Measurements from ENCODE around the gene MYMX. TPM values are rescaled to one million over a fixed set of nuclear protein-coding genes. Genes with fewer than 3 reads are reported as not detected.
A peak's percentile ranks its signal among the peaks of the same experiment; 100 is the strongest.

The MYMX gene
- total and polyA plus RNA-seq, 2 of the 13 experiments (the other 11 are each of a cell fraction or from before 2014, with no cell fraction given) = not detected

DNA sequence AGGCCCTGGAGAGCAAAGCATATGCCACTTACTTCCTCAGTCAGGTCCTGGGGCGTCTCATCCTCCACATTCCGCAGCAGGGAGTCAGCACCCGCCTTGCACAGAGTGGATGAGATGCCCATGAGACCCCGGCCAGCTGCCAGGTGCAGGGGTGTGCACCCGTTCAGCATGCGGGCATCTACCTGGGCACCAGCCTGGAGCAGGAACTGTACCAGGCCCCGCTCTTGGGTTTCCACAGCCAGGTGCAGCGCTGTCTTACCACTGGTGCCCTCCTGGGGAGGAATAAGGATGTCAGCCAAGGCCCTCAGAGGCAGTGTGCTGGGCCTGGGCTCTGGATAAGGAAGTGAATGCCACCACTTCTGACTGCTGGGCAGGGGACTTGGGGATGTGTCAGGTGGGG is 43.3 kb downstream of the MYMX start:
- no peaks in the 10 kb centered on the region for H3K9me3 ChIP-seq (ENCODE audit: low read length)
- TF ChIP-seq HOXA3 (CRISPR knock-in tag; IDR thresholded peaks at IDR 0.05) = no peak
- TF ChIP-seq AGO2 (optimal IDR thresholded peaks at IDR 0.05; ENCODE audit: low read depth, low read length) = peak; percentile 18
- no peak overlapping the region for H3K9ac ChIP-seq (ENCODE audit: insufficient read depth, low read depth, low read length)
- ChIA-PET CTCF (ENCODE audit: low intra/inter-chr PET ratio, low total read pairs) (no interaction called here), POLR2A (no interaction called here)
- BruUV-seq (replicated peaks) = no TSS peak
- intact Hi-C loops (cut with micrococcal nuclease; ENCODE audit: unreplicated experiment) (no loop called here), in situ Hi-C loops (cut with HindIII; ENCODE audit: extremely low pct_ligation_motif_present, low pct_unique_long_range_greater_than_20kb) (no loop called here)
- no peak for DNase-seq (ENCODE audit: low spot score)
- no peak overlapping the region for H3K4me3 ChIP-seq (replicated peaks in 1 of 3; ENCODE audit: insufficient read depth in 1 of 3, low read depth in 2 of 3, low read length in 3 of 3)
- H3K79me2 ChIP-seq (ENCODE audit: insufficient read depth, low read length) = peaks cover 29% of the 10 kb centered on the region
- no peak for FAIRE-seq
- no peak overlapping the region for H2AFZ ChIP-seq (ENCODE audit: low read length)
- WGBS (ENCODE audit: low lambda C conversion rate) = 87% methylated on average over 3 of the region's 8 CpGs
- peaks cover 54% of the 10 kb centered on the region for H3K4me1 ChIP-seq (ENCODE audit: insufficient read depth, low read length)
- no peak overlapping the region for H3K27ac ChIP-seq (ENCODE audit: extremely low read length, insufficient read depth, low read length)
- H4K20me1 ChIP-seq (ENCODE audit: insufficient read depth, low read length) = peaks cover 15% of the 10 kb centered on the region
- peaks cover 5 to 34% of the 10 kb centered on the region in 2 experiments for H3K36me3 ChIP-seq (replicated peaks in 1 of 2; ENCODE audit: control insufficient read depth in 1 of 2, insufficient read depth in 2 of 2, low read length in 2 of 2)
- no peak overlapping the region for H3K4me2 ChIP-seq (ENCODE audit: low read depth, low read length)
- ATAC-seq = no peak
- H3K27me3 ChIP-seq (ENCODE audit: control insufficient read depth in 1 of 2, insufficient read depth in 2 of 2, low read length in 2 of 2) = no peaks in the 10 kb centered on the region; a peak in 1 of 5 replicates

DNA sequence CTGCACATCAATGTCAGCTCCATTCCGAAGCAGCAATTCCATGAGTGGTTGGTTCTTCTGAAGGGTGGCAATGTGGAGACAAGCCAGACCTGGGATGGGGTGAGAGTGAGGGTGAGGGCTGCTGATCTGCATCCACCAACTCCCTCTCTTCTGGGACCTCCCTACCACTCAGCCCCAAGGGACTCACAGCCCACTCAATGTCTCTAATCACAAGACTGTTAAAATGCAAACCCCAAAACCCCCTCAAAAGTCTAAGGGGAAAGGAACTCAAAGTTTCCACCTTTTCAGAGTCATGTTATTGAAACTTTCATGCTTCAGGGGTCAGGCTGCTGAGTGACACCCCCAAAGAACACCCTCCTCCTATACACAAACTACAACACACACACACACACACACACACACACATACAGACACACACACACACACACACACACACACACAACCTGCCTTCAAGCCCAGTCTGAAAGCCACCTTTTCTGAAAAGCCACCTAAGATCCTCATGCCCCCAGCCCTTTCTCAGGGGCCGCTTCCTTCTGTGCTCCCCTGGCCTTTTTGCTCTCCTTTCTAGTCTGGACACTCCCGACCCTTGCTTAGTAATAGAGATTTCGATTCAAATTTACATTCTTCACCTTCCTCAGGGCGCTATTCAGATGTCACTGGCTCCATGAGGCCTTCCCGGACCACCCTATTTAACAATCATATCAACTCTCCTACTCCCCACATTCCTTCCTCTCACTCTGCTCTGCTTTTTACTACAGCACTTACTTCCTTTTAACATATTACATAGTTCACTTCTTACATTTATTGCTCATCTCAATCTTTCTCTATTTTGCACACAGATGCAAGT is 43.9 kb downstream of the MYMX start:
- no peak overlapping the region for H3K4me2 ChIP-seq (ENCODE audit: low read depth, low read length)
- no peak overlapping the region for H3K9ac ChIP-seq (ENCODE audit: insufficient read depth, low read depth, low read length)
- DNase-seq (ENCODE audit: low spot score) = no peak
- no peaks in the 10 kb centered on the region; a peak in 1 of 5 replicates for H3K27me3 ChIP-seq (ENCODE audit: control insufficient read depth in 1 of 2, insufficient read depth in 2 of 2, low read length in 2 of 2)
- no peak overlapping the region for H2AFZ ChIP-seq (ENCODE audit: low read length)
- CTCF ChIA-PET (ENCODE audit: low intra/inter-chr PET ratio, low total read pairs) = no interaction called here
- POLR2A ChIA-PET = no interaction called here
- FAIRE-seq = no peak
- 88% methylated on average over 6 of the region's 6 CpGs for WGBS (ENCODE audit: low lambda C conversion rate)
- ATAC-seq = no peak
- H3K4me1 ChIP-seq (ENCODE audit: insufficient read depth, low read length) = peaks cover 47% of the 10 kb centered on the region
- no peak overlapping the region for H3K4me3 ChIP-seq (replicated peaks in 1 of 3; ENCODE audit: insufficient read depth in 1 of 3, low read depth in 2 of 3, low read length in 3 of 3)
- intact Hi-C loops (cut with micrococcal nuclease; ENCODE audit: unreplicated experiment) (no loop called here), in situ Hi-C loops (cut with HindIII; ENCODE audit: extremely low pct_ligation_motif_present, low pct_unique_long_range_greater_than_20kb) (no loop called here)
- no peak overlapping the region for H3K27ac ChIP-seq (ENCODE audit: extremely low read length, insufficient read depth, low read length)
- H3K9me3 ChIP-seq (ENCODE audit: low read length) = no peaks in the 10 kb centered on the region
- peaks cover 11% of the 10 kb centered on the region for H4K20me1 ChIP-seq (ENCODE audit: insufficient read depth, low read length)
- BruUV-seq (replicated peaks) = no TSS peak
- H3K79me2 ChIP-seq (ENCODE audit: insufficient read depth, low read length) = peaks cover 29% of the 10 kb centered on the region
- H3K36me3 ChIP-seq (replicated peaks in 1 of 2; ENCODE audit: control insufficient read depth in 1 of 2, insufficient read depth in 2 of 2, low read length in 2 of 2) = peaks cover 2 to 30% of the 10 kb centered on the region in 2 experiments
- TF ChIP-seq ZBTB8A (CRISPR knock-in tag; IDR thresholded peaks at IDR 0.05; ENCODE audit: borderline replicate concordance, low read depth) (no peak), SIN3A (IDR thresholded peaks at IDR 0.05; ENCODE audit: borderline replicate concordance, low read depth, low read length) (no peak), FLYWCH1 (CRISPR knock-in tag; IDR thresholded peaks at IDR 0.05) (no peak), KLF12 (CRISPR knock-in tag; IDR thresholded peaks at IDR 0.05; ENCODE audit: borderline replicate concordance) (no peak), RBM39 (IDR thresholded peaks at IDR 0.05; ENCODE audit: low read depth, low read length, poor library complexity, severe bottlenecking) (no peak), ZMYM3 (CRISPR knock-in tag; IDR thresholded peaks at IDR 0.05) (no peak), ZSCAN12 (CRISPR knock-in tag; IDR thresholded peaks at IDR 0.05) (no peak)
- TF ChIP-seq, protein P1, sequence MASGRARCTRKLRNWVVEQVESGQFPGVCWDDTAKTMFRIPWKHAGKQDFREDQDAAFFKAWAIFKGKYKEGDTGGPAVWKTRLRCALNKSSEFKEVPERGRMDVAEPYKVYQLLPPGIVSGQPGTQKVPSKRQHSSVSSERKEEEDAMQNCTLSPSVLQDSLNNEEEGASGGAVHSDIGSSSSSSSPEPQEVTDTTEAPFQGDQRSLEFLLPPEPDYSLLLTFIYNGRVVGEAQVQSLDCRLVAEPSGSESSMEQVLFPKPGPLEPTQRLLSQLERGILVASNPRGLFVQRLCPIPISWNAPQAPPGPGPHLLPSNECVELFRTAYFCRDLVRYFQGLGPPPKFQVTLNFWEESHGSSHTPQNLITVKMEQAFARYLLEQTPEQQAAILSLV (CRISPR knock-in tag; IDR thresholded peaks at IDR 0.05; ENCODE audit: borderline replicate concordance) = no peak
- TF ChIP-seq, protein P2, sequence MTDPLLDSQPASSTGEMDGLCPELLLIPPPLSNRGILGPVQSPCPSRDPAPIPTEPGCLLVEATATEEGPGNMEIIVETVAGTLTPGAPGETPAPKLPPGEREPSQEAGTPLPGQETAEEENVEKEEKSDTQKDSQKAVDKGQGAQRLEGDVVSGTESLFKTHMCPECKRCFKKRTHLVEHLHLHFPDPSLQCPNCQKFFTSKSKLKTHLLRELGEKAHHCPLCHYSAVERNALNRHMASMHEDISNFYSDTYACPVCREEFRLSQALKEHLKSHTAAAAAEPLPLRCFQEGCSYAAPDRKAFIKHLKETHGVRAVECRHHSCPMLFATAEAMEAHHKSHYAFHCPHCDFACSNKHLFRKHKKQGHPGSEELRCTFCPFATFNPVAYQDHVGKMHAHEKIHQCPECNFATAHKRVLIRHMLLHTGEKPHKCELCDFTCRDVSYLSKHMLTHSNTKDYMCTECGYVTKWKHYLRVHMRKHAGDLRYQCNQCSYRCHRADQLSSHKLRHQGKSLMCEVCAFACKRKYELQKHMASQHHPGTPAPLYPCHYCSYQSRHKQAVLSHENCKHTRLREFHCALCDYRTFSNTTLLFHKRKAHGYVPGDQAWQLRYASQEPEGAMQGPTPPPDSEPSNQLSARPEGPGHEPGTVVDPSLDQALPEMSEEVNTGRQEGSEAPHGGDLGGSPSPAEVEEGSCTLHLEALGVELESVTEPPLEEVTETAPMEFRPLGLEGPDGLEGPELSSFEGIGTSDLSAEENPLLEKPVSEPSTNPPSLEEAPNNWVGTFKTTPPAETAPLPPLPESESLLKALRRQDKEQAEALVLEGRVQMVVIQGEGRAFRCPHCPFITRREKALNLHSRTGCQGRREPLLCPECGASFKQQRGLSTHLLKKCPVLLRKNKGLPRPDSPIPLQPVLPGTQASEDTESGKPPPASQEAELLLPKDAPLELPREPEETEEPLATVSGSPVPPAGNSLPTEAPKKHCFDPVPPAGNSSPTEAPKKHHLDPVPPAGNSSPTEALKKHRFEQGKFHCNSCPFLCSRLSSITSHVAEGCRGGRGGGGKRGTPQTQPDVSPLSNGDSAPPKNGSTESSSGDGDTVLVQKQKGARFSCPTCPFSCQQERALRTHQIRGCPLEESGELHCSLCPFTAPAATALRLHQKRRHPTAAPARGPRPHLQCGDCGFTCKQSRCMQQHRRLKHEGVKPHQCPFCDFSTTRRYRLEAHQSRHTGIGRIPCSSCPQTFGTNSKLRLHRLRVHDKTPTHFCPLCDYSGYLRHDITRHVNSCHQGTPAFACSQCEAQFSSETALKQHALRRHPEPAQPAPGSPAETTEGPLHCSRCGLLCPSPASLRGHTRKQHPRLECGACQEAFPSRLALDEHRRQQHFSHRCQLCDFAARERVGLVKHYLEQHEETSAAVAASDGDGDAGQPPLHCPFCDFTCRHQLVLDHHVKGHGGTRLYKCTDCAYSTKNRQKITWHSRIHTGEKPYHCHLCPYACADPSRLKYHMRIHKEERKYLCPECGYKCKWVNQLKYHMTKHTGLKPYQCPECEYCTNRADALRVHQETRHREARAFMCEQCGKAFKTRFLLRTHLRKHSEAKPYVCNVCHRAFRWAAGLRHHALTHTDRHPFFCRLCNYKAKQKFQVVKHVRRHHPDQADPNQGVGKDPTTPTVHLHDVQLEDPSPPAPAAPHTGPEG (CRISPR knock-in tag; IDR thresholded peaks at IDR 0.05) = no peak
